HL-60 (cell line): ENCODE data around the gene WWP2.
"Not testable (repeated sequence)": the region's sequence is repeated elsewhere in the genome, so short reads cannot be mapped to it uniquely, and the experiment has no call there.

Source experiments
- DNase-seq, 2 experiments: peaks; one replicate each; pipeline ENCODE4 v3.0.0-alpha.2; 2010 to 2020; ENCODE audit warnings: low read depth in 1 of 2, low spot score in 1 of 2
- H3K27ac ChIP-seq: fragments of 250-450 bp; sonication (Bioruptor Pico); replicated peaks from 2 replicates; pipeline ENCODE4 v1.5.1; 2020; ENCODE audit warnings: mild to moderate bottlenecking, moderate library complexity
- H3K27me3 ChIP-seq: fragments of 250-450 bp; sonication (Bioruptor Pico); 2 replicates; pipeline ENCODE4 v1.5.1; 2021; ENCODE audit warnings: mild to moderate bottlenecking, moderate library complexity; ENCODE audit not compliant: insufficient read depth, poor library complexity, severe bottlenecking
- H3K4me3 ChIP-seq: replicated peaks from 2 replicates; pipeline ENCODE4 v1.5.1; 2011; ENCODE audit warnings: mild to moderate bottlenecking, control low read depth, low read length; ENCODE audit not compliant: insufficient read depth
- CTCF ChIP-seq: IDR thresholded peaks from one replicate; pipeline ENCODE4 v1.5.1; 2011; ENCODE audit warnings: low read length, control low read depth, inconsistent platforms; ENCODE audit not compliant: insufficient read depth
- GABPA ChIP-seq: IDR thresholded peaks from 2 replicates; pipeline ENCODE4 v1.6.1; 2012; ENCODE audit warnings: low read depth
- POLR2AphosphoS5 ChIP-seq: IDR thresholded peaks from 2 replicates; pipeline ENCODE4 v1.6.1; 2012; ENCODE audit warnings: low read depth
- REST ChIP-seq: IDR thresholded peaks from 2 replicates; pipeline ENCODE4 v1.6.1; 2012; ENCODE audit warnings: low read depth; ENCODE audit not compliant: insufficient replicate concordance
- SPI1 ChIP-seq: IDR thresholded peaks from 2 replicates; pipeline ENCODE4 v1.6.1; 2012; ENCODE audit warnings: low read depth, mild to moderate bottlenecking, borderline replicate concordance

Gene WWP2

GRCh38 chr16:69812688-69813014 is 50.5 kb downstream of the WWP2 start:
- Histone ChIP-seq H3K4me3 (no peak overlapping the region), H3K27ac (no peak overlapping the region), H3K27me3 (no peaks in the 10 kb centered on the region)
- TF ChIP-seq POLR2AphosphoS5 (no peak), SPI1 (no peak), GABPA (no peak), CTCF (no peak), REST (no peak)
- DNase-seq: no peak

- no peak for TF ChIP-seq REST
- no peak for TF ChIP-seq SPI1
- TF ChIP-seq POLR2AphosphoS5: no peak
- TF ChIP-seq CTCF: no peak
- no peak for TF ChIP-seq GABPA
- H3K4me3 ChIP-seq: no peak overlapping the region
- no peaks in the 10 kb centered on the region for H3K27me3 ChIP-seq
- DNase-seq: no peak
- no peak overlapping the region for H3K27ac ChIP-seq
These were observed 51.9 kb downstream of the WWP2 start for GRCh38 chr16:69814078-69814477.

- no peak overlapping the region for H3K4me3 ChIP-seq
- TF ChIP-seq REST (no peak), GABPA (no peak), POLR2AphosphoS5 (no peak), CTCF (no peak), SPI1 (no peak)
- DNase-seq: no peak
- H3K27me3 ChIP-seq: no peaks in the 10 kb centered on the region
- H3K27ac ChIP-seq: no peak overlapping the region
These were observed 52.4 kb downstream of the WWP2 start for GRCh38 chr16:69814561-69814960.

GRCh38 chr16:69815216-69815883 is 53.2 kb downstream of the WWP2 start:
- not testable (repeated sequence) for H3K27me3 ChIP-seq, H3K27ac ChIP-seq, DNase-seq, H3K4me3 ChIP-seq
